Measurements from ENCODE around the gene EVA1A.

EVA1A gene

DNA sequence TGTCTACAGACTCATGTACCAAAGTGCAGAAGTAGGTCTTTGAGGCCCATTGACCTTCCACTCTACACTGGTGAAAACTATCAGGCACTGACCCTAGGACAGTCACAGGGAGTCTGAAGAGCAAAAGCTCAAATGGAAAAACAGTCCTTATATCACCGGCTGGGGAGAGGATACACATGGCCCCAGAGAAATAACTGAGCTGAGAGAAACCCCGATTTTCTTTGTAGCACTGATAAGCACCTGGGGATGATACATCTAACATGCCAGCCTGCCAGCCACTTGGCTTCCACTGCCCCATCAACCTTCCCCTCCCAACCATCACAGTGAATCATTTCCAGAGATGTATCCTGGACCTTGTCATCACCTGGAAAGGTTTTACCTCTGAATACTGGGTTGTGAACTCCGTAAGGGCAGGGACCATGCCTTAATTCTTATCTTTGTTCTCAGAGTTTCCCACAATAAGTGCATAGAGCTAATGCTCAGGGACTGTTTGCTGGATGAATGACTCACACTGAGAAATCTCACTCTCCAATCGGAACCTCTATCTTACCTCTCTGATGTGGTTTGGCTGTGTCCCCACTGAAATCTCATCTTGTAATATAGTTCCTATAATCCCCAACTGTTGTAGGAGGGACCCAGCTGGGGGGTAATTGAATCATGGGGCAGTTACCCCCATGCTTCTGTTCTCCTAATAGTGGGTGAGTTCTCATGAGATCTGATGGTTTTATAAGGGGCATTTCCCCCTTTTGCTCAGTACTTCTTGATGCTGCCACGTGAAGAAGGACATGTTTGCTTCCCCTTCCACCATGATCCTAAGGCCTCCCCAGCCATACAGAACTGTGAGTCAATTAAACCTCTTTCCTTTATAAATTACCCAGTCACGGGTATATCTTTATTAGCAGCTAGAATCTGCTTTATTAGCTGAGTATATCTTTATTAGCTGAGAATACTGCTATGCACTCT is 37.1 kb downstream of the EVA1A start:
- DNase-seq (ENCODE audit: low spot score): no peak
- TF ChIP-seq, protein P1, sequence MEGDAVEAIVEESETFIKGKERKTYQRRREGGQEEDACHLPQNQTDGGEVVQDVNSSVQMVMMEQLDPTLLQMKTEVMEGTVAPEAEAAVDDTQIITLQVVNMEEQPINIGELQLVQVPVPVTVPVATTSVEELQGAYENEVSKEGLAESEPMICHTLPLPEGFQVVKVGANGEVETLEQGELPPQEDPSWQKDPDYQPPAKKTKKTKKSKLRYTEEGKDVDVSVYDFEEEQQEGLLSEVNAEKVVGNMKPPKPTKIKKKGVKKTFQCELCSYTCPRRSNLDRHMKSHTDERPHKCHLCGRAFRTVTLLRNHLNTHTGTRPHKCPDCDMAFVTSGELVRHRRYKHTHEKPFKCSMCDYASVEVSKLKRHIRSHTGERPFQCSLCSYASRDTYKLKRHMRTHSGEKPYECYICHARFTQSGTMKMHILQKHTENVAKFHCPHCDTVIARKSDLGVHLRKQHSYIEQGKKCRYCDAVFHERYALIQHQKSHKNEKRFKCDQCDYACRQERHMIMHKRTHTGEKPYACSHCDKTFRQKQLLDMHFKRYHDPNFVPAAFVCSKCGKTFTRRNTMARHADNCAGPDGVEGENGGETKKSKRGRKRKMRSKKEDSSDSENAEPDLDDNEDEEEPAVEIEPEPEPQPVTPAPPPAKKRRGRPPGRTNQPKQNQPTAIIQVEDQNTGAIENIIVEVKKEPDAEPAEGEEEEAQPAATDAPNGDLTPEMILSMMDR (IDR thresholded peaks at IDR 0.05): no peak
- Histone ChIP-seq H3K27ac (no peak overlapping the region), H3K4me3 (no peak overlapping the region)

GRCh38 chr2:75522543-75523312 is 38.0 kb downstream of the EVA1A start:
- TF ChIP-seq, protein P1 (IDR thresholded peaks at IDR 0.05): no peak
- no peak overlapping the region for H3K4me3 ChIP-seq
- DNase-seq (ENCODE audit: low spot score): no peak
- no peak overlapping the region for H3K27ac ChIP-seq

DNA sequence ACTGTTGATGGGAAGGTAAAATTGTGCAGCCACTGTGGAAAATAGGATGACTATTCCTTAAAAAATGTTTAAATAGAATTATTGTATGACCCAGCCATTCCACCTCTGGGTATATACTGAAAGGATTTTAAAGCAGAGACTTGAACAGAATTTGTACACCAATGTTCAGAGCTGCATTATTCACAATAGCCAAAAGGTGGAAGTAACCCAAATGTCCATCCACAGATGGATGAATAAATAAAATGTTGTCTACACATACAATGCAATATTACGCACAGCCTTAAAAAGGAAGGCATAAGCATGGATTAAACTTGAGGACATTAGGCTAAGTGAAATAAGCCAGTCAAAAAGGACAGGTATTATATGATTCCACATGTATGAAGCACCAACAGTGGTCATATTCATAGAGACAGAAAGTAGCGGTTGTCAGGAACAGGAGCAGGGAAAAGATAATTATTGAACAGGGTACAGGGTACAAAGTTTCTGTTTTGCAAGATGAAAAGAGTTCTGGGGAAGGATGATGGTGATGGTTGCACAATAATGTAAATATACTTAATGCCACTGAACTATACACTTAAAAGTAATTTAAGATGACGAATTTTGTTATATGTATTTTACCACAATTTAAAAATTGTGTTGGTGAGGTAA is 39.4 kb downstream of the EVA1A start:
- TF ChIP-seq, protein P1 (IDR thresholded peaks at IDR 0.05): no peak
- no peak for DNase-seq (ENCODE audit: low spot score)
- Histone ChIP-seq H3K27ac (no peak overlapping the region), H3K4me3 (no peak overlapping the region)

- DNase-seq (ENCODE audit: low spot score): no peak
- TF ChIP-seq, protein P1 (IDR thresholded peaks at IDR 0.05): no peak
- Histone ChIP-seq H3K4me3 (no peak overlapping the region), H3K27ac (no peak overlapping the region)
Observed at GRCh38 chr2:75519843-75520242, 40.9 kb downstream of the EVA1A start.

GRCh38 chr2:75518638-75519465 is 41.9 kb downstream of the EVA1A start:
- H3K27ac ChIP-seq: no peak overlapping the region
- no peak for DNase-seq (ENCODE audit: low spot score)
- TF ChIP-seq, protein P1 (IDR thresholded peaks at IDR 0.05): no peak
- H3K4me3 ChIP-seq: no peak overlapping the region

DNA sequence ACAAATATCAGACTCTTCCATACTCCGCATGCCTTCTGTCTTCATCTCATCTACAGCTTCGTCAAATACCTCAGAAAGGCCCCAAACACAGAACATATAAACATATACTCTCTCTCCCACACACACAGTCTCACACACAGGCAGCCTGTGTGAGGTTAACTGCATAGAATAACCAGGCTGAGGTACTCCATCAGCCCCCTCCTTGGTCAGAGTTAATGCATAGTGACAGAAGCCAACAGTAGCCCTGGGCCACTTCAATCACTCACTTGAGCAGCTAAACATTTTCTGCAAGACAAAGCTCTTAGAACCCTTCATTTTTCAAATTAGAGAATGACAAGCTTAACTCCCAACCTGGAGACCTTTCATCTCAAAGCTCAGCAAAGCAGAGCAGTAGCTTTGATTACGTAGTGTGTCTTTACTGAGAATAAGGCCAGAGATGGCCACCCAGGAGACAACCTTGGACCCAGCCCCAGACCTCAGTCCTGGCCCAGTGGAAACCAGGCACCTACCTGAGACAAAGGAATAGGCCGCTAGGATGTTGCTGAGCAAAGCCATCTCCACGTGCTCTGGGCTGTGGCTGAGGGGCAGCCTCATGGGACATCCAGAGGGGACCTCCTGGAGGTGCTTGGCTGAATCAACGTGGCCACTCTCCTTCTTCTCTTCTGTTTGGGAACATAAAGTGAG is 43.0 kb downstream of the EVA1A start:
- H3K27ac ChIP-seq: no peak overlapping the region
- TF ChIP-seq, protein P1 (IDR thresholded peaks at IDR 0.05): no peak
- DNase-seq (ENCODE audit: low spot score): no peak
- no peak overlapping the region for H3K4me3 ChIP-seq

Data from coronary artery (tissue), 2 donors.